SU-DHL-6 (cell line): ENCODE results near the gene TMEM18.

ENCODE experiments used
- H2AFZ ChIP-seq: fragments of 200-600 bp; sonication (generic); 2 replicates; pipeline ENCODE4 v1.6.1; 2014; ENCODE audit warnings: low read depth, mild to moderate bottlenecking, moderate library complexity, mixed read lengths, antibody characterized with exemption, low read length; ENCODE audit not compliant: severe bottlenecking
- H3F3A ChIP-seq: fragments of 200-600 bp; shearing (Covaris generic); 2 replicates; pipeline ENCODE4 v1.6.0; 2016; ENCODE audit warnings: antibody characterized with exemption, mild to moderate bottlenecking; ENCODE audit not compliant: insufficient read depth
- H3K27ac ChIP-seq: fragments of 200-600 bp; sonication (generic); 2 replicates; pipeline ENCODE4 v1.5.1; 2016; ENCODE audit warnings: low read depth, mild to moderate bottlenecking, low read length, moderate library complexity, mixed read lengths
- H3K27me3 ChIP-seq: fragments of 200-600 bp; sonication (generic), shearing (Covaris generic); 2 replicates; pipeline ENCODE4 v1.6.0; 2014; ENCODE audit warnings: mild to moderate bottlenecking, low read length
- H3K36me3 ChIP-seq: fragments of 200-600 bp; sonication (generic); 2 replicates; pipeline ENCODE4 v1.6.1; 2014; ENCODE audit warnings: mild to moderate bottlenecking, low read length, mixed read lengths
- H3K4me2 ChIP-seq: fragments of 300-600, 200-600 bp; shearing (Covaris generic), sonication (generic); 2 replicates; pipeline ENCODE4 v1.6.0; 2014; ENCODE audit warnings: low read length, low read depth, mild to moderate bottlenecking; ENCODE audit not compliant: poor library complexity, severe bottlenecking
- H3K4me3 ChIP-seq: fragments of 200-600 bp; sonication (generic); 2 replicates; pipeline ENCODE4 v1.5.1; 2014; ENCODE audit warnings: antibody characterized with exemption, low read length, mild to moderate bottlenecking, mixed read lengths; ENCODE audit not compliant: insufficient read depth, poor library complexity, severe bottlenecking
- H3K79me2 ChIP-seq: fragments of 200-600 bp; sonication (generic); 2 replicates; pipeline ENCODE4 v1.6.1; 2014; ENCODE audit warnings: mild to moderate bottlenecking, low read length, moderate library complexity; ENCODE audit not compliant: insufficient read depth
- H3K9ac ChIP-seq: fragments of 200-600 bp; sonication (generic); 2 replicates; pipeline ENCODE4 v1.7.0; 2014; ENCODE audit warnings: mild to moderate bottlenecking, low read length
- H3K9me2 ChIP-seq: fragments of 200-600 bp; sonication (generic); replicated peaks from 2 replicates; pipeline ENCODE4 v1.6.1; 2014; ENCODE audit warnings: low read length; ENCODE audit not compliant: insufficient read depth
- H3K9me3 ChIP-seq: fragments of 200-600 bp; sonication (generic); 2 replicates; pipeline ENCODE4 v1.6.1; 2014; ENCODE audit warnings: low read length, mixed read lengths; ENCODE audit not compliant: insufficient read depth
- H4K20me1 ChIP-seq: fragments of 200-600 bp; sonication (generic); 2 replicates; pipeline ENCODE4 v1.6.1; 2014; ENCODE audit warnings: low read depth, mild to moderate bottlenecking, antibody characterized with exemption, low read length, moderate library complexity, mixed read lengths
- EZH2phosphoT487 ChIP-seq: fragments of 200-600 bp; sonication (generic), shearing (Covaris generic); conservative IDR thresholded peaks from 2 replicates; pipeline ENCODE4 v1.6.1; 2018; ENCODE audit warnings: mild to moderate bottlenecking, antibody characterized with exemption, low read length, moderate library complexity, mixed read lengths
- TF ChIP-seq, protein P1 (sequence below): fragments of 200-600 bp; sonication (generic); IDR thresholded peaks from one replicate; pipeline ENCODE4 v1.5.1; 2017; ENCODE audit warnings: antibody characterized with exemption, mild to moderate bottlenecking, low read length, moderate library complexity; ENCODE audit not compliant: insufficient read depth, poor library complexity, severe bottlenecking

TMEM18 gene

GRCh38 chr2:663221-663620 lies 14.0 kb downstream of the TMEM18 start:
- no peak overlapping the region for H3K4me3 ChIP-seq
- no peaks in the 10 kb centered on the region for H3F3A ChIP-seq
- H3K9me3 ChIP-seq = no peaks in the 10 kb centered on the region
- H3K36me3 ChIP-seq = peaks cover 22% of the 10 kb centered on the region
- no peaks in the 10 kb centered on the region for H3K9me2 ChIP-seq
- no peak overlapping the region for H2AFZ ChIP-seq
- TF ChIP-seq EZH2phosphoT487 = no peak
- TF ChIP-seq, protein P1, sequence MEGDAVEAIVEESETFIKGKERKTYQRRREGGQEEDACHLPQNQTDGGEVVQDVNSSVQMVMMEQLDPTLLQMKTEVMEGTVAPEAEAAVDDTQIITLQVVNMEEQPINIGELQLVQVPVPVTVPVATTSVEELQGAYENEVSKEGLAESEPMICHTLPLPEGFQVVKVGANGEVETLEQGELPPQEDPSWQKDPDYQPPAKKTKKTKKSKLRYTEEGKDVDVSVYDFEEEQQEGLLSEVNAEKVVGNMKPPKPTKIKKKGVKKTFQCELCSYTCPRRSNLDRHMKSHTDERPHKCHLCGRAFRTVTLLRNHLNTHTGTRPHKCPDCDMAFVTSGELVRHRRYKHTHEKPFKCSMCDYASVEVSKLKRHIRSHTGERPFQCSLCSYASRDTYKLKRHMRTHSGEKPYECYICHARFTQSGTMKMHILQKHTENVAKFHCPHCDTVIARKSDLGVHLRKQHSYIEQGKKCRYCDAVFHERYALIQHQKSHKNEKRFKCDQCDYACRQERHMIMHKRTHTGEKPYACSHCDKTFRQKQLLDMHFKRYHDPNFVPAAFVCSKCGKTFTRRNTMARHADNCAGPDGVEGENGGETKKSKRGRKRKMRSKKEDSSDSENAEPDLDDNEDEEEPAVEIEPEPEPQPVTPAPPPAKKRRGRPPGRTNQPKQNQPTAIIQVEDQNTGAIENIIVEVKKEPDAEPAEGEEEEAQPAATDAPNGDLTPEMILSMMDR = no peak
- H3K79me2 ChIP-seq = no peaks in the 10 kb centered on the region
- H3K4me2 ChIP-seq = no peak overlapping the region
- H3K9ac ChIP-seq = no peak overlapping the region
- no peaks in the 10 kb centered on the region for H3K27me3 ChIP-seq
- H4K20me1 ChIP-seq = no peaks in the 10 kb centered on the region
- no peak overlapping the region for H3K27ac ChIP-seq

GRCh38 chr2:661360-661635 lies 15.9 kb downstream of the TMEM18 start:
- Histone ChIP-seq H3K36me3 (peaks cover 8% of the 10 kb centered on the region), H3K27me3 (no peaks in the 10 kb centered on the region), H3K4me2 (no peak overlapping the region), H3K4me3 (no peak overlapping the region), H3K9me3 (no peaks in the 10 kb centered on the region), H3K9me2 (no peaks in the 10 kb centered on the region), H3K9ac (no peak overlapping the region), H3K27ac (no peak overlapping the region), H4K20me1 (no peaks in the 10 kb centered on the region), H3F3A (no peaks in the 10 kb centered on the region), H3K79me2 (no peaks in the 10 kb centered on the region), H2AFZ (no peak overlapping the region)
- TF ChIP-seq, protein P1 = no peak
- no peak for TF ChIP-seq EZH2phosphoT487

DNA sequence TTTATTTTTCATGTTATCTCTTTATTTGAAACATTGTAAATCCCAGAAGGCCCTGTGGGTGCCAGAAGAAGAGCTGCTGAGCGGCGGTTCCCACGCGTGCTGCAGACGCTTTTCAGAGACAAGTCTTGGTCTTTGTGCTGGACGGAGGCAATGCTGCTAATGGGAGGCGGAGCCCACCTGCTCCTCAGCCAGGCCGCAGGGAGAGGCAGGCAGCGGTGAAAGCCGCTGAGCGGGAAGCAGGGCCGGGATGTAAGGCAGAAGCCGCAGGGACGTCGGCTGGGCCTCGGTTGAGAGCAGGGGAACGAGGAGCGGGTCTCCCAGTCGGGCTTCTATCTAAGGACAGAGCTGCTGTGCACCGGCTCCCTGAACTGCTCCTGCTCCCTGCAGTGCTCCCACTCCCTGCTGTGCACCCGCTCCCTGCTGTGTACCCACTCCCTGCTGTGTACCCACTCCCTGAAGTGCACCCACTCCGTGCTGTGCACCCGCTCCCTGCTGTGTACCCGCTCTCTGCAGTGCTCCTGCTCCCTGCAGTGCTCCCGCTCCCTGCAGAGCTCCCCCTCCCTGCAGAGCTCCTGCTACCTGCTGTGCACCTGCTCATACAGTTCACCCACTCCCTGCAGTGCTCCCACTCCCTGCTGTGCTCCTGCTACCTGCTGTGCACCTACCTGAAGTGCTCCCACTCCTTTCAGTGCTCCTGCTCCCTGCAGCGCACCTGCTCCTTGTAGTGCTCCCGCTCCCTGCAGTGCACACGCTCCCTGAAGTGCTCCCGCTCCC lies 16.4 kb downstream of the TMEM18 start:
- Histone ChIP-seq H3F3A (no peaks in the 10 kb centered on the region), H4K20me1 (no peaks in the 10 kb centered on the region), H3K27ac (no peak overlapping the region), H3K36me3 (peaks cover 4% of the 10 kb centered on the region), H3K4me2 (no peak overlapping the region), H2AFZ (no peak overlapping the region), H3K9ac (no peak overlapping the region), H3K9me3 (no peaks in the 10 kb centered on the region), H3K4me3 (no peak overlapping the region), H3K9me2 (no peaks in the 10 kb centered on the region), H3K27me3 (no peaks in the 10 kb centered on the region), H3K79me2 (no peaks in the 10 kb centered on the region)
- TF ChIP-seq, protein P1 = no peak
- TF ChIP-seq EZH2phosphoT487 = no peak
